OCI-LY7 (cell line): ENCODE measurements around the gene SRBD1. TPM values are rescaled to one million over a fixed set of nuclear protein-coding genes. Genes with fewer than 3 reads are reported as not detected.

Experiments
- BruUV-seq: library from RNA; stranded (reverse); fragments of 400-500 nt; replicated peaks from 2 replicates; lab custom pipeline; 2021; lab: Mats Ljungman, UMichigan
- CTCF ChIA-PET: fragments of 300-600 bp; sonication (Branson Sonifier 250); formaldehyde crosslinking; loops from one replicate; lab custom pipeline; 2022; ENCODE audit warnings: antibody characterized with exemption; ENCODE audit not compliant: unreplicated experiment; lab: Charles Lee
- POLR2A ChIA-PET: fragments of 300-600 bp; sonication (Branson Sonifier 250); formaldehyde crosslinking; loops from one replicate; lab custom pipeline; 2022; ENCODE audit warnings: antibody characterized with exemption; lab: Charles Lee
- DNase-seq: peaks from one replicate; pipeline ENCODE4 v3.0.0-alpha.2; 2015; ENCODE audit warnings: low spot score
- H2AFZ ChIP-seq: fragments of 200-600 bp; sonication (generic), shearing (Covaris generic); 2 replicates; pipeline ENCODE4 v1.6.1; 2014; ENCODE audit warnings: mild to moderate bottlenecking, antibody characterized with exemption, low read length, moderate library complexity
- H3K27ac ChIP-seq: fragments of 200-600 bp; sonication (generic); 2 replicates; pipeline ENCODE4 v1.5.1; 2014; ENCODE audit warnings: mixed run types, low read depth, mild to moderate bottlenecking, moderate library complexity, low read length, inconsistent platforms; ENCODE audit not compliant: poor library complexity, severe bottlenecking
- H3K36me3 ChIP-seq: fragments of 200-600 bp; sonication (generic); 2 replicates; pipeline ENCODE4 v1.6.1; 2014; ENCODE audit warnings: mild to moderate bottlenecking, antibody characterized with exemption, low read length, moderate library complexity, mixed read lengths; ENCODE audit not compliant: insufficient read depth
- H3K4me1 ChIP-seq: fragments of 200-600 bp; sonication (generic); 2 replicates; pipeline ENCODE4 v1.5.1; 2014; ENCODE audit warnings: mild to moderate bottlenecking, low read length; ENCODE audit not compliant: insufficient read depth, poor library complexity, severe bottlenecking
- H3K4me2 ChIP-seq: fragments of 200-600 bp; sonication (generic); 2 replicates; pipeline ENCODE4 v1.6.1; 2014; ENCODE audit warnings: mild to moderate bottlenecking, low read length
- H3K4me3 ChIP-seq: fragments of 200-600 bp; sonication (generic); 2 replicates; pipeline ENCODE4 v1.5.1; 2014; ENCODE audit warnings: mild to moderate bottlenecking, low read depth, low read length; ENCODE audit not compliant: poor library complexity, severe bottlenecking
- H3K79me2 ChIP-seq: fragments of 200-600 bp; sonication (generic); 2 replicates; pipeline ENCODE4 v1.6.1; 2016; ENCODE audit warnings: low read depth, mild to moderate bottlenecking, low read length, moderate library complexity, mixed read lengths; ENCODE audit not compliant: insufficient read depth
- H3K9me2 ChIP-seq: fragments of 200-600 bp; sonication (generic); 2 replicates; pipeline ENCODE4 v1.6.1; 2016; ENCODE audit warnings: mild to moderate bottlenecking, low read length, mixed read lengths; ENCODE audit not compliant: insufficient read depth
- H3K9me3 ChIP-seq: fragments of 200-600 bp; sonication (generic); 2 replicates; pipeline ENCODE4 v1.6.1; 2014; ENCODE audit warnings: mild to moderate bottlenecking, mixed run types, low read length, mixed read lengths
- H4K20me1 ChIP-seq: fragments of 200-600 bp; sonication (generic); 2 replicates; pipeline ENCODE4 v1.6.1; 2014; ENCODE audit warnings: mild to moderate bottlenecking, antibody characterized with exemption, low read length, moderate library complexity, mixed read lengths; ENCODE audit not compliant: insufficient read depth
- CTCF ChIP-seq: fragments of 200-600 bp; sonication (generic); conservative IDR thresholded peaks from 2 replicates; pipeline ENCODE4 v1.5.1; 2014; ENCODE audit warnings: mild to moderate bottlenecking, antibody characterized with exemption, low read length, moderate library complexity, mixed read lengths
- EZH2phosphoT487 ChIP-seq: fragments of 200-600 bp; sonication (generic); IDR thresholded peaks from 2 replicates; pipeline ENCODE4 v1.6.1; 2018; ENCODE audit warnings: low read depth, borderline replicate concordance, mild to moderate bottlenecking, mixed run types, antibody characterized with exemption, low read length, moderate library complexity, mixed read lengths
- intact Hi-C: fragments of 100-400 bp; cut with micrococcal nuclease; formaldehyde crosslinking; loops from one replicate; pipeline ENCODE4 v1.10.0; 2022; ENCODE audit not compliant: unreplicated experiment
- total RNA-seq, 2 experiments: library from RNA; depleted of rRNA in 1 of 2; stranded (reverse); fragments of >200 nt in 1 of 2; shearing (Covaris generic) in 1 of 2; gene quantifications; 2 replicates each; pipeline ENCODE4 v1.2.3, GENCODE V29; 2014 to 2022

The SRBD1 gene
- total RNA-seq, 2 experiments from 2014 or later: 13.9 to 16.0 TPM

- H3K4me3 ChIP-seq: no peak overlapping the region
- CTCF ChIA-PET: no interaction called here
Measured at GRCh38 chr2:45477546-45477945, 133.5 kb downstream of the SRBD1 start.

GRCh38 chr2:45470531-45470930 is 140.5 kb downstream of the SRBD1 start:
- Histone ChIP-seq H3K9me3 (no peaks in the 10 kb centered on the region), H4K20me1 (no peaks in the 10 kb centered on the region), H3K4me2 (no peak overlapping the region), H3K4me1 (peaks cover 29% of the 10 kb centered on the region), H3K36me3 (peaks cover 20% of the 10 kb centered on the region; the same call in 1 of the 2 replicates), H3K4me3 (no peak overlapping the region), H2AFZ (no peak overlapping the region), H3K27ac (no peak overlapping the region), H3K79me2 (no peaks in the 10 kb centered on the region), H3K9me2 (no peaks in the 10 kb centered on the region)
- ChIA-PET CTCF (no interaction called here), POLR2A (interaction anchor here (0.6 to 1.0 kb wide), 3 partner anchors 9 to 75 kb away, joined by 3 to 4 read pairs (median 4); no protein-coding TSS in a partner anchor)
- no peak for DNase-seq
- BruUV-seq: no TSS peak
- no peak for TF ChIP-seq CTCF
- no peak for TF ChIP-seq EZH2phosphoT487
- intact Hi-C loops: no loop called here

More at GRCh38 chr2:45477546-45477945, 133.5 kb downstream of the SRBD1 start:
- intact Hi-C loops: no loop called here
- Histone ChIP-seq H3K79me2 (no peaks in the 10 kb centered on the region), H3K9me2 (no peaks in the 10 kb centered on the region), H3K27ac (no peak overlapping the region), H3K4me1 (no peaks in the 10 kb centered on the region), H4K20me1 (no peaks in the 10 kb centered on the region), H3K9me3 (no peaks in the 10 kb centered on the region), H3K36me3 (peaks cover 25% of the 10 kb centered on the region), H2AFZ (no peak overlapping the region), H3K4me2 (no peak overlapping the region)
- BruUV-seq: no TSS peak
- no peak for DNase-seq
- POLR2A ChIA-PET: interaction anchor here (0.6 to 1.4 kb wide), 3 partner anchors 10 to 144 kb away, joined by 4 read pairs; no protein-coding TSS in a partner anchor
- TF ChIP-seq EZH2phosphoT487: no peak
- TF ChIP-seq CTCF: no peak

- Histone ChIP-seq H3K27ac (no peak overlapping the region), H3K4me1 (peaks cover 40% of the 10 kb centered on the region), H3K9me3 (no peaks in the 10 kb centered on the region), H4K20me1 (no peaks in the 10 kb centered on the region), H2AFZ (no peak overlapping the region), H3K4me3 (no peak overlapping the region), H3K4me2 (no peak overlapping the region), H3K36me3 (peaks cover 12% of the 10 kb centered on the region; the same call in 1 of the 2 replicates), H3K79me2 (no peaks in the 10 kb centered on the region), H3K9me2 (no peaks in the 10 kb centered on the region)
- POLR2A ChIA-PET: interaction anchor here (1.0 kb wide), 1 partner anchor 16 kb away, joined by 3 read pairs; no protein-coding TSS in a partner anchor
- TF ChIP-seq CTCF: no peak
- TF ChIP-seq EZH2phosphoT487: no peak
- intact Hi-C loops: no loop called here
- no TSS peak for BruUV-seq
- DNase-seq: no peak
- CTCF ChIA-PET: no interaction called here
Measured at GRCh38 chr2:45469314-45470099, 141.6 kb downstream of the SRBD1 start.
